ENCODE measurements around the gene HBZ.

The HBZ gene

DNA sequence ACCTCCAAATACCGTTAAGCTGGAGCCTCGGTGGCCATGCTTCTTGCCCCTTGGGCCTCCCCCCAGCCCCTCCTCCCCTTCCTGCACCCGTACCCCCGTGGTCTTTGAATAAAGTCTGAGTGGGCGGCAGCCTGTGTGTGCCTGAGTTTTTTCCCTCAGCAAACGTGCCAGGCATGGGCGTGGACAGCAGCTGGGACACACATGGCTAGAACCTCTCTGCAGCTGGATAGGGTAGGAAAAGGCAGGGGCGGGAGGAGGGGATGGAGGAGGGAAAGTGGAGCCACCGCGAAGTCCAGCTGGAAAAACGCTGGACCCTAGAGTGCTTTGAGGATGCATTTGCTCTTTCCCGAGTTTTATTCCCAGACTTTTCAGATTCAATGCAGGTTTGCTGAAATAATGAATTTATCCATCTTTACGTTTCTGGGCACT is 25.0 kb downstream of the HBZ start:
- ATAC-seq, result no peak
- TF ChIP-seq PPARA (CRISPR knock-in tag; IDR thresholded peaks at IDR 0.05; ENCODE audit: borderline replicate concordance) (no peak), OSR1 (CRISPR knock-in tag; IDR thresholded peaks at IDR 0.05) (no peak), TCF4 (CRISPR knock-in tag; IDR thresholded peaks at IDR 0.05; ENCODE audit: borderline replicate concordance) (no peak), RARB (CRISPR knock-in tag; IDR thresholded peaks at IDR 0.05) (no peak), ARNTL (CRISPR knock-in tag; IDR thresholded peaks at IDR 0.05; ENCODE audit: borderline replicate concordance, low read depth) (no peak), ZC3H10 (CRISPR knock-in tag; IDR thresholded peaks at IDR 0.05) (no peak), SNAI2 (CRISPR knock-in tag; IDR thresholded peaks at IDR 0.05) (no peak), ZFP30 (CRISPR knock-in tag; IDR thresholded peaks at IDR 0.05) (no peak), ZNF8 (CRISPR knock-in tag; IDR thresholded peaks at IDR 0.05) (no peak), BACH2 (CRISPR knock-in tag; IDR thresholded peaks at IDR 0.05; ENCODE audit: borderline replicate concordance) (no peak), ZNF70 (CRISPR knock-in tag; IDR thresholded peaks at IDR 0.05) (no peak), ZNF565 (CRISPR knock-in tag; conservative IDR thresholded peaks at IDR 0.05; ENCODE audit: low read depth) (no peak), TOX (CRISPR knock-in tag; IDR thresholded peaks at IDR 0.05; ENCODE audit: borderline replicate concordance) (no peak), ESRRG (CRISPR knock-in tag; IDR thresholded peaks at IDR 0.05) (no peak)
- TF ChIP-seq, protein P1, sequence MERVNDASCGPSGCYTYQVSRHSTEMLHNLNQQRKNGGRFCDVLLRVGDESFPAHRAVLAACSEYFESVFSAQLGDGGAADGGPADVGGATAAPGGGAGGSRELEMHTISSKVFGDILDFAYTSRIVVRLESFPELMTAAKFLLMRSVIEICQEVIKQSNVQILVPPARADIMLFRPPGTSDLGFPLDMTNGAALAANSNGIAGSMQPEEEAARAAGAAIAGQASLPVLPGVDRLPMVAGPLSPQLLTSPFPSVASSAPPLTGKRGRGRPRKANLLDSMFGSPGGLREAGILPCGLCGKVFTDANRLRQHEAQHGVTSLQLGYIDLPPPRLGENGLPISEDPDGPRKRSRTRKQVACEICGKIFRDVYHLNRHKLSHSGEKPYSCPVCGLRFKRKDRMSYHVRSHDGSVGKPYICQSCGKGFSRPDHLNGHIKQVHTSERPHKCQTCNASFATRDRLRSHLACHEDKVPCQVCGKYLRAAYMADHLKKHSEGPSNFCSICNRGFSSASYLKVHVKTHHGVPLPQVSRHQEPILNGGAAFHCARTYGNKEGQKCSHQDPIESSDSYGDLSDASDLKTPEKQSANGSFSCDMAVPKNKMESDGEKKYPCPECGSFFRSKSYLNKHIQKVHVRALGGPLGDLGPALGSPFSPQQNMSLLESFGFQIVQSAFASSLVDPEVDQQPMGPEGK (CRISPR knock-in tag; IDR thresholded peaks at IDR 0.05; ENCODE audit: borderline replicate concordance), result no peak
- TF ChIP-seq, protein P2, sequence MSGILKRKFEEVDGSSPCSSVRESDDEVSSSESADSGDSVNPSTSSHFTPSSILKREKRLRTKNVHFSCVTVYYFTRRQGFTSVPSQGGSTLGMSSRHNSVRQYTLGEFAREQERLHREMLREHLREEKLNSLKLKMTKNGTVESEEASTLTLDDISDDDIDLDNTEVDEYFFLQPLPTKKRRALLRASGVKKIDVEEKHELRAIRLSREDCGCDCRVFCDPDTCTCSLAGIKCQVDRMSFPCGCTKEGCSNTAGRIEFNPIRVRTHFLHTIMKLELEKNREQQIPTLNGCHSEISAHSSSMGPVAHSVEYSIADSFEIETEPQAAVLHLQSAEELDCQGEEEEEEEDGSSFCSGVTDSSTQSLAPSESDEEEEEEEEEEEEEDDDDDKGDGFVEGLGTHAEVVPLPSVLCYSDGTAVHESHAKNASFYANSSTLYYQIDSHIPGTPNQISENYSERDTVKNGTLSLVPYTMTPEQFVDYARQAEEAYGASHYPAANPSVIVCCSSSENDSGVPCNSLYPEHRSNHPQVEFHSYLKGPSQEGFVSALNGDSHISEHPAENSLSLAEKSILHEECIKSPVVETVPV (CRISPR knock-in tag; IDR thresholded peaks at IDR 0.05), result no peak
- TF ChIP-seq, protein P3, sequence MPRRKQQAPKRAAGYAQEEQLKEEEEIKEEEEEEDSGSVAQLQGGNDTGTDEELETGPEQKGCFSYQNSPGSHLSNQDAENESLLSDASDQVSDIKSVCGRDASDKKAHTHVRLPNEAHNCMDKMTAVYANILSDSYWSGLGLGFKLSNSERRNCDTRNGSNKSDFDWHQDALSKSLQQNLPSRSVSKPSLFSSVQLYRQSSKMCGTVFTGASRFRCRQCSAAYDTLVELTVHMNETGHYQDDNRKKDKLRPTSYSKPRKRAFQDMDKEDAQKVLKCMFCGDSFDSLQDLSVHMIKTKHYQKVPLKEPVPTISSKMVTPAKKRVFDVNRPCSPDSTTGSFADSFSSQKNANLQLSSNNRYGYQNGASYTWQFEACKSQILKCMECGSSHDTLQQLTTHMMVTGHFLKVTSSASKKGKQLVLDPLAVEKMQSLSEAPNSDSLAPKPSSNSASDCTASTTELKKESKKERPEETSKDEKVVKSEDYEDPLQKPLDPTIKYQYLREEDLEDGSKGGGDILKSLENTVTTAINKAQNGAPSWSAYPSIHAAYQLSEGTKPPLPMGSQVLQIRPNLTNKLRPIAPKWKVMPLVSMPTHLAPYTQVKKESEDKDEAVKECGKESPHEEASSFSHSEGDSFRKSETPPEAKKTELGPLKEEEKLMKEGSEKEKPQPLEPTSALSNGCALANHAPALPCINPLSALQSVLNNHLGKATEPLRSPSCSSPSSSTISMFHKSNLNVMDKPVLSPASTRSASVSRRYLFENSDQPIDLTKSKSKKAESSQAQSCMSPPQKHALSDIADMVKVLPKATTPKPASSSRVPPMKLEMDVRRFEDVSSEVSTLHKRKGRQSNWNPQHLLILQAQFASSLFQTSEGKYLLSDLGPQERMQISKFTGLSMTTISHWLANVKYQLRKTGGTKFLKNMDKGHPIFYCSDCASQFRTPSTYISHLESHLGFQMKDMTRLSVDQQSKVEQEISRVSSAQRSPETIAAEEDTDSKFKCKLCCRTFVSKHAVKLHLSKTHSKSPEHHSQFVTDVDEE (CRISPR knock-in tag; IDR thresholded peaks at IDR 0.05), result no peak

DNA sequence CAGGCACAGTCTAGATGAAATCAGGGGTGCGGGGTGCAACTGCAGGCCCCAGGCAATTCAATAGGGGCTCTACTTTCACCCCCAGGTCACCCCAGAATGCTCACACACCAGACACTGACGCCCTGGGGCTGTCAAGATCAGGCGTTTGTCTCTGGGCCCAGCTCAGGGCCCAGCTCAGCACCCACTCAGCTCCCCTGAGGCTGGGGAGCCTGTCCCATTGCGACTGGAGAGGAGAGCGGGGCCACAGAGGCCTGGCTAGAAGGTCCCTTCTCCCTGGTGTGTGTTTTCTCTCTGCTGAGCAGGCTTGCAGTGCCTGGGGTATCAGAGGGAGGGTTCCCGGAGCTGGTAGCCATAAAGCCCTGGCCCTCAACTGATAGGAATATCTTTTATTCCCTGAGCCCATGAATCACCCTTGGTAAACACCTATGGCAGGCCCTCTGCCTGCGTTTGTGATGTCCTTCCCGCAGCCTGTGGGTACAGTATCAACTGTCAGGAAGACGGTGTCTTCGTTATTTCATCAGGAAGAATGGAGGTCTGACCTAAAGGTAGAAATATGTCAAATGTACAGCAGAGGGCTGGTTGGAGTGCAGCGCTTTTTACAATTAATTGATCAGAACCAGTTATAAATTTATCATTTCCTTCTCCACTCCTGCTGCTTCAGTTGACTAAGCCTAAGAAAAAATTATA is 25.7 kb downstream of the HBZ start:
- ATAC-seq, result no peak
- TF ChIP-seq, protein P3 (CRISPR knock-in tag; IDR thresholded peaks at IDR 0.05), result no peak
- TF ChIP-seq ARNTL (CRISPR knock-in tag; IDR thresholded peaks at IDR 0.05; ENCODE audit: borderline replicate concordance, low read depth) (no peak), ZFP3 (CRISPR knock-in tag; IDR thresholded peaks at IDR 0.05) (no peak), ZC3H10 (CRISPR knock-in tag; IDR thresholded peaks at IDR 0.05) (no peak), TCF4 (CRISPR knock-in tag; IDR thresholded peaks at IDR 0.05; ENCODE audit: borderline replicate concordance) (no peak), OSR1 (CRISPR knock-in tag; IDR thresholded peaks at IDR 0.05) (no peak), ZNF8 (CRISPR knock-in tag; IDR thresholded peaks at IDR 0.05) (no peak)

DNA sequence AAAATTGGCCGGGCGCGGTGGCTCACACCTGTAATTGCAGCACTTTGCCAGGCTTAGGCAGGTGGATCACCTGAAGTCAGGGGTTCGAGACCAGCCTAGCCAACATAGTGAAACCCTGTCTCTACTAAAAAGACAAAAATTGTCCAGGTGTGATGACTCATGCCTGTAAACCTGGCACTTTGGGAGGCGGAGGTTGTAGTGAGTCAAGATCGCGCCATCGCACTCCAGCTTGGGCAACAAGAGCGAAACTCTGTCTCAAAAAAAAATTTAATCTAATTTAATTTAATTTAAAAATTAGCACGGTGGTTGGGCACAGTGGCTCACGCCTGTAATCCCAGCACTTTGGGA is 26.2 kb downstream of the HBZ start:
- TF ChIP-seq ARNTL (CRISPR knock-in tag; IDR thresholded peaks at IDR 0.05; ENCODE audit: borderline replicate concordance, low read depth), result no peak
- TF ChIP-seq OSR1 (CRISPR knock-in tag; IDR thresholded peaks at IDR 0.05), result no peak
- TF ChIP-seq ZNF70 (CRISPR knock-in tag; IDR thresholded peaks at IDR 0.05), result no peak
- no peak for TF ChIP-seq GLIS3 (CRISPR knock-in tag; IDR thresholded peaks at IDR 0.05)
- TF ChIP-seq CSDC2 (CRISPR knock-in tag; IDR thresholded peaks at IDR 0.05), result no peak
- no peak for TF ChIP-seq RARB (CRISPR knock-in tag; IDR thresholded peaks at IDR 0.05)
- TF ChIP-seq, protein P2 (CRISPR knock-in tag; IDR thresholded peaks at IDR 0.05), result no peak
- no peak for TF ChIP-seq TCF4 (CRISPR knock-in tag; IDR thresholded peaks at IDR 0.05; ENCODE audit: borderline replicate concordance)
- TF ChIP-seq, protein P4, sequence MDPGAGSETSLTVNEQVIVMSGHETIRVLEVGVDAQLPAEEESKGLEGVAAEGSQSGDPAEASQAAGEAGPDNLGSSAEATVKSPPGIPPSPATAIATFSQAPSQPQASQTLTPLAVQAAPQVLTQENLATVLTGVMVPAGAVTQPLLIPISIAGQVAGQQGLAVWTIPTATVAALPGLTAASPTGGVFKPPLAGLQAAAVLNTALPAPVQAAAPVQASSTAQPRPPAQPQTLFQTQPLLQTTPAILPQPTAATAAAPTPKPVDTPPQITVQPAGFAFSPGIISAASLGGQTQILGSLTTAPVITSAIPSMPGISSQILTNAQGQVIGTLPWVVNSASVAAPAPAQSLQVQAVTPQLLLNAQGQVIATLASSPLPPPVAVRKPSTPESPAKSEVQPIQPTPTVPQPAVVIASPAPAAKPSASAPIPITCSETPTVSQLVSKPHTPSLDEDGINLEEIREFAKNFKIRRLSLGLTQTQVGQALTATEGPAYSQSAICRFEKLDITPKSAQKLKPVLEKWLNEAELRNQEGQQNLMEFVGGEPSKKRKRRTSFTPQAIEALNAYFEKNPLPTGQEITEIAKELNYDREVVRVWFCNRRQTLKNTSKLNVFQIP (CRISPR knock-in tag; IDR thresholded peaks at IDR 0.05; ENCODE audit: borderline replicate concordance, low read depth), result no peak
- TF ChIP-seq ZC3H10 (CRISPR knock-in tag; IDR thresholded peaks at IDR 0.05), result no peak
- TF ChIP-seq BACH2 (CRISPR knock-in tag; IDR thresholded peaks at IDR 0.05; ENCODE audit: borderline replicate concordance), result no peak
- TF ChIP-seq ZNF565 (CRISPR knock-in tag; conservative IDR thresholded peaks at IDR 0.05; ENCODE audit: low read depth), result no peak
- TF ChIP-seq TOX (CRISPR knock-in tag; IDR thresholded peaks at IDR 0.05; ENCODE audit: borderline replicate concordance), result no peak
- no peak for TF ChIP-seq ZNF8 (CRISPR knock-in tag; IDR thresholded peaks at IDR 0.05)
- TF ChIP-seq, protein P5, sequence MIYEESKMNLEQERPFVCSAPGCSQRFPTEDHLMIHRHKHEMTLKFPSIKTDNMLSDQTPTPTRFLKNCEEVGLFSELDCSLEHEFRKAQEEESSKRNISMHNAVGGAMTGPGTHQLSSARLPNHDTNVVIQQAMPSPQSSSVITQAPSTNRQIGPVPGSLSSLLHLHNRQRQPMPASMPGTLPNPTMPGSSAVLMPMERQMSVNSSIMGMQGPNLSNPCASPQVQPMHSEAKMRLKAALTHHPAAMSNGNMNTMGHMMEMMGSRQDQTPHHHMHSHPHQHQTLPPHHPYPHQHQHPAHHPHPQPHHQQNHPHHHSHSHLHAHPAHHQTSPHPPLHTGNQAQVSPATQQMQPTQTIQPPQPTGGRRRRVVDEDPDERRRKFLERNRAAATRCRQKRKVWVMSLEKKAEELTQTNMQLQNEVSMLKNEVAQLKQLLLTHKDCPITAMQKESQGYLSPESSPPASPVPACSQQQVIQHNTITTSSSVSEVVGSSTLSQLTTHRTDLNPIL (CRISPR knock-in tag; IDR thresholded peaks at IDR 0.05; ENCODE audit: low read depth), result no peak
- TF ChIP-seq ZFP30 (CRISPR knock-in tag; IDR thresholded peaks at IDR 0.05), result no peak
- no peak for ATAC-seq

Data from SK-N-SH treated with all-trans-retinoic acid at 6 μM for 48 hours (cell line).